Endothelial cell of umbilical vein (primary cell): ENCODE measurements around the gene GRB14. TPM values are rescaled to one million over a fixed set of nuclear protein-coding genes. Genes with fewer than 3 reads are reported as not detected.

Experiments
- BruUV-seq: library from RNA; stranded (reverse); fragments of 400-500 nt; replicated peaks from 2 replicates; lab custom pipeline; 2021; lab: Mats Ljungman, UMichigan
- CTCF ChIA-PET: fragments of 300-600, 350-600 bp; sonication (Branson Sonifier 250); formaldehyde crosslinking; loops from one replicate; lab custom pipeline; 2021; ENCODE audit warnings: antibody characterized with exemption, inconsistent platforms; lab: Charles Lee
- POLR2A ChIA-PET: fragments of 300-600, 350-600 bp; sonication (Branson Sonifier 250); formaldehyde crosslinking; loops from one replicate; lab custom pipeline; 2021; ENCODE audit warnings: antibody characterized with exemption, inconsistent platforms; lab: Charles Lee
- DNase-seq: peaks from one replicate; pipeline ENCODE4 v3.0.0-alpha.2; 2011; ENCODE audit warnings: low read depth, low spot score
- FAIRE-seq: peaks from 2 replicates; lab custom pipeline; 2011; peaks lifted over from hg19 to GRCh38; lab: Jason Lieb, UNC
- H2AFZ ChIP-seq: 2 replicates; pipeline ENCODE4 v1.6.0; 2012; ENCODE audit warnings: low read depth, low read length, control low read depth, inconsistent platforms
- H3K27ac ChIP-seq: 2 replicates; pipeline ENCODE4 v1.5.1; 2011; ENCODE audit warnings: low read depth, mild to moderate bottlenecking, control low read depth, low read length, moderate library complexity; ENCODE audit not compliant: insufficient read depth
- H3K27me3 ChIP-seq, 2 experiments: 2 replicates each; pipeline versions ENCODE4 v1.6.0 to v1.6.1; 2011; ENCODE audit warnings: low read length in 2 of 2, mixed read lengths in 1 of 2; ENCODE audit not compliant: control insufficient read depth in 2 of 2, insufficient read depth in 2 of 2
- H3K36me3 ChIP-seq, 2 experiments: 2 replicates in 1 of 2; 3 replicates in 1 of 2; pipeline ENCODE4 v1.5.1; 2011; ENCODE audit warnings: low read length in 2 of 2, mild to moderate bottlenecking in 1 of 2, moderate library complexity in 1 of 2; ENCODE audit not compliant: control insufficient read depth in 2 of 2, insufficient read depth in 2 of 2; ENCODE audit errors: extremely low read depth in 1 of 2
- H3K4me1 ChIP-seq: 3 replicates; pipeline ENCODE4 v1.5.1; 2011; ENCODE audit warnings: mild to moderate bottlenecking, low read length; ENCODE audit not compliant: control insufficient read depth, insufficient read depth; ENCODE audit errors: extremely low read depth
- H3K4me2 ChIP-seq: 2 replicates; pipeline ENCODE4 v1.6.1; 2011; ENCODE audit warnings: low read length, control low read depth, mixed read lengths; ENCODE audit not compliant: insufficient read depth
- H3K4me3 ChIP-seq, 3 experiments: fragments of 200-600 bp in 1 of 3; sonication (generic), shearing (Covaris generic) in 1 of 3; replicated peaks in 1 of 3; 2 replicates each; pipeline ENCODE4 v1.5.1; 2011 to 2016; ENCODE audit warnings: control low read depth in 3 of 3, low read length in 3 of 3, mild to moderate bottlenecking in 2 of 3, inconsistent platforms in 1 of 3, low read depth in 1 of 3, moderate library complexity in 1 of 3; ENCODE audit not compliant: insufficient read depth in 1 of 3
- H3K79me2 ChIP-seq: 2 replicates; pipeline ENCODE4 v1.6.0; 2012; ENCODE audit warnings: low read length, inconsistent platforms; ENCODE audit not compliant: control insufficient read depth, insufficient read depth
- H3K9ac ChIP-seq: replicated peaks from 2 replicates; pipeline ENCODE3; 2011; ENCODE audit warnings: low read length, control low read depth; ENCODE audit not compliant: insufficient read depth; ENCODE audit errors: extremely low read depth
- H3K9me1 ChIP-seq: replicated peaks from 3 replicates; pipeline ENCODE4 v1.6.0; 2011; ENCODE audit warnings: mild to moderate bottlenecking, low read length; ENCODE audit not compliant: control insufficient read depth, insufficient read depth; ENCODE audit errors: extremely low read depth
- H3K9me3 ChIP-seq: replicated peaks from 2 replicates; pipeline ENCODE4 v1.5.1; 2012; ENCODE audit warnings: low read length, inconsistent platforms; ENCODE audit not compliant: control insufficient read depth, insufficient read depth
- H4K20me1 ChIP-seq: replicated peaks from 2 replicates; pipeline ENCODE3; 2011; ENCODE audit warnings: mild to moderate bottlenecking, low read length; ENCODE audit not compliant: control insufficient read depth, insufficient read depth; ENCODE audit errors: extremely low read depth
- CTCF ChIP-seq, 2 donors: IDR thresholded peaks; 1 replicate in 1 of 2; 2 replicates in 1 of 2; pipeline ENCODE4 v1.5.1; 2011; ENCODE audit warnings: low read length in 2 of 2, mild to moderate bottlenecking in 2 of 2, moderate library complexity in 2 of 2, control low read depth in 1 of 2, inconsistent platforms in 1 of 2, low read depth in 1 of 2; ENCODE audit not compliant: insufficient read depth in 1 of 2; ENCODE audit errors: extremely low read depth in 1 of 2
- EZH2 ChIP-seq: IDR thresholded peaks from 2 replicates; pipeline ENCODE4 v1.6.1; 2012; ENCODE audit warnings: borderline replicate concordance, low read depth, mild to moderate bottlenecking, moderate library complexity, low read length, inconsistent platforms; ENCODE audit not compliant: severe bottlenecking
- FOS ChIP-seq: IDR thresholded peaks from 2 replicates; pipeline ENCODE4 v1.6.1; 2011; ENCODE audit warnings: mild to moderate bottlenecking, low read length, moderate library complexity, borderline replicate concordance; ENCODE audit not compliant: insufficient read depth
- GATA2 ChIP-seq: IDR thresholded peaks from 2 replicates; pipeline ENCODE4 v1.7.0; 2011; ENCODE audit warnings: low read depth, mild to moderate bottlenecking, moderate library complexity, mixed read lengths, low read length; ENCODE audit not compliant: insufficient read length, insufficient read depth
- JUN ChIP-seq: IDR thresholded peaks from 2 replicates; pipeline ENCODE4 v1.6.1; 2011; ENCODE audit warnings: borderline replicate concordance, low read depth; ENCODE audit not compliant: insufficient read length, insufficient read depth
- MYC ChIP-seq: IDR thresholded peaks from one replicate; pipeline ENCODE4 v1.6.1; 2011; ENCODE audit warnings: mild to moderate bottlenecking, low read depth, low read length
- POLR2A ChIP-seq: IDR thresholded peaks from 2 replicates; pipeline ENCODE4 v1.6.1; 2012; ENCODE audit warnings: low read depth, mild to moderate bottlenecking, control low read depth, low read length
- POLR2AphosphoS5 ChIP-seq: IDR thresholded peaks from 2 replicates; pipeline ENCODE4 v1.6.1; 2012; ENCODE audit warnings: low read depth, mild to moderate bottlenecking, control low read depth, low read length, moderate library complexity; ENCODE audit not compliant: insufficient read depth
- dilution Hi-C: fragments of 300-500 bp; cut with MboI; formaldehyde crosslinking; loops from one replicate; pipeline ENCODE4 v1.15.0; 2019; ENCODE audit warnings: low sequenced_read_pairs; ENCODE audit not compliant: extremely low pct_ligation_motif_present
- intact Hi-C: fragments of 100-400 bp; cut with micrococcal nuclease; formaldehyde crosslinking; loops from one replicate; pipeline ENCODE4 v1.10.0; 2022
- polyA plus RNA-seq, 4 experiments: library from polyadenylated mRNA; depleted of rRNA in 3 of 4; stranded (reverse) in 3 of 4; unstranded in 1 of 4; fragments of >200 nt; gene quantifications; 2 replicates each; pipeline versions ENCODE4 v1.2.1 to v1.2.3, GENCODE V29; 2011 to 2012; ENCODE audit warnings: missing spikeins in 1 of 4
- total RNA-seq: library from RNA; stranded (reverse); gene quantifications from 2 replicates; pipeline ENCODE4 v1.2.3, GENCODE V29; 2021
- TF ChIP-seq, protein P1 (sequence below): IDR thresholded peaks from 2 replicates; pipeline ENCODE4 v1.6.1; 2011; ENCODE audit not compliant: insufficient read depth, insufficient read length

GRB14 gene
- total and polyA plus RNA-seq, 2 donors (not counting 3 experiments of a cell fraction or from before 2014, with no cell fraction given), result 3.0 to 10.3 TPM

- no peaks in the 10 kb centered on the region for H3K27me3 ChIP-seq
- no peaks in the 10 kb centered on the region for H3K4me1 ChIP-seq
- peaks cover 2% of the 10 kb centered on the region for H3K79me2 ChIP-seq
- no TSS peak for BruUV-seq
- DNase-seq (no peak), FAIRE-seq (no peak)
- H3K36me3 ChIP-seq, result no peaks in the 10 kb centered on the region
- H2AFZ ChIP-seq, result no peak overlapping the region
- ChIA-PET CTCF (interaction anchor here (1.2 to 2.2 kb wide), 3 partner anchors 17 to 21 kb away, joined by 3 to 10 read pairs (median 4); no protein-coding TSS in a partner anchor), POLR2A (no interaction called here)
- no peak overlapping the region for H3K9ac ChIP-seq
- no peak overlapping the region for H3K4me2 ChIP-seq
- intact Hi-C loops (no loop called here), dilution Hi-C loops (no loop called here)
- no peak for TF ChIP-seq POLR2A
- TF ChIP-seq, protein P1, sequence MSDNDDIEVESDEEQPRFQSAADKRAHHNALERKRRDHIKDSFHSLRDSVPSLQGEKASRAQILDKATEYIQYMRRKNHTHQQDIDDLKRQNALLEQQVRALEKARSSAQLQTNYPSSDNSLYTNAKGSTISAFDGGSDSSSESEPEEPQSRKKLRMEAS, result no peak
- no peak for TF ChIP-seq EZH2
- no peak for TF ChIP-seq POLR2AphosphoS5
- TF ChIP-seq GATA2, result no peak
- no peak for TF ChIP-seq CTCF (IDR thresholded peaks at IDR 0.05; ENCODE audit: extremely low read depth in 1 of 2, insufficient read depth in 1 of 2, low read depth in 1 of 2, low read length in 2 of 2)
- no peak for TF ChIP-seq FOS
- no peak for TF ChIP-seq JUN
- TF ChIP-seq MYC, result no peak
- H3K9me1 ChIP-seq, result no peaks in the 10 kb centered on the region
- H3K4me3 ChIP-seq, result no peak overlapping the region
- no peak overlapping the region for H3K27ac ChIP-seq
- H3K9me3 ChIP-seq, result no peaks in the 10 kb centered on the region
- H4K20me1 ChIP-seq, result no peaks in the 10 kb centered on the region
Measured at GRCh38 chr2:164581050-164581449, 40.2 kb downstream of the GRB14 start.
